Spleen (tissue), 7 donors: Measurements from ENCODE around the gene PTTG2.

ENCODE experiments used
- POLR2A ChIP-seq, 3 donors: fragments of 450-650 bp; IDR thresholded peaks; one replicate each; pipeline ENCODE4 v1.5.1; 2017; ENCODE audit warnings: antibody characterized with exemption in 3 of 3, mild to moderate bottlenecking in 1 of 3
- TF ChIP-seq, protein P1 (sequence below), 11 experiments: fragments of 200-600 bp in 7 of 11; fragments of 450-650 bp in 4 of 11; sonication (generic) in 4 of 11; IDR thresholded peaks in 8 of 11; conservative IDR thresholded peaks in 3 of 11; 1 replicate in 7 of 11; 2 replicates in 4 of 11; pipeline versions ENCODE4 v1.4.0 to v1.8.0; 2016 to 2021; ENCODE audit warnings: antibody characterized with exemption in 11 of 11, inconsistent platforms in 4 of 11, mild to moderate bottlenecking in 1 of 11
- donor health status: DM: no; HTN: no; CAD: no; lungs with moderate emphysema.
- donor health status: DM: no; HTN: no; CAD: no.
- donor health status: DM: no; HTN: no; CAD: no.

DNA sequence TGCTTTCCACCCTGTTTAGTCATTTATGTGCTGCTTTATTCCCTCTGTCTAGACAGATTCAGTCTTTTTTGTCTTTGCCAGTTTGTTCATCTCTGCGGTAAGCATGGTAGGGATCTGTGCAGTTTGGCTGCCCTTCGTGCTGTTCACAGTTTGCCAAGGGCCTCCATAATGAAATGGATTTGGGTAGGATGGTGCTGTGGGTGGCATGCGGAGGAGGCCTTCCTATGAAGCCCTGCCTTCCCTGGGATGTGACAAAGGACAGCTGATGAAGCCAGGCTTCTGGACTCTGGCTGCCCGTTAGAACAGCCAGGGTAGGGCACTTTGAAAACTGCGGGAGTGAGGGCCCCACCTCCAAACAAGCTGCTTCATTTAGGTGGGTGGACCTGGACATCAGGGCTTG lies 47.4 kb downstream of the PTTG2 start:
- TF ChIP-seq POLR2A (IDR thresholded peaks at IDR 0.05): no peak
- TF ChIP-seq, protein P1, sequence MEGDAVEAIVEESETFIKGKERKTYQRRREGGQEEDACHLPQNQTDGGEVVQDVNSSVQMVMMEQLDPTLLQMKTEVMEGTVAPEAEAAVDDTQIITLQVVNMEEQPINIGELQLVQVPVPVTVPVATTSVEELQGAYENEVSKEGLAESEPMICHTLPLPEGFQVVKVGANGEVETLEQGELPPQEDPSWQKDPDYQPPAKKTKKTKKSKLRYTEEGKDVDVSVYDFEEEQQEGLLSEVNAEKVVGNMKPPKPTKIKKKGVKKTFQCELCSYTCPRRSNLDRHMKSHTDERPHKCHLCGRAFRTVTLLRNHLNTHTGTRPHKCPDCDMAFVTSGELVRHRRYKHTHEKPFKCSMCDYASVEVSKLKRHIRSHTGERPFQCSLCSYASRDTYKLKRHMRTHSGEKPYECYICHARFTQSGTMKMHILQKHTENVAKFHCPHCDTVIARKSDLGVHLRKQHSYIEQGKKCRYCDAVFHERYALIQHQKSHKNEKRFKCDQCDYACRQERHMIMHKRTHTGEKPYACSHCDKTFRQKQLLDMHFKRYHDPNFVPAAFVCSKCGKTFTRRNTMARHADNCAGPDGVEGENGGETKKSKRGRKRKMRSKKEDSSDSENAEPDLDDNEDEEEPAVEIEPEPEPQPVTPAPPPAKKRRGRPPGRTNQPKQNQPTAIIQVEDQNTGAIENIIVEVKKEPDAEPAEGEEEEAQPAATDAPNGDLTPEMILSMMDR (IDR thresholded peaks at IDR 0.05 in 8 of 11, conservative IDR thresholded peaks at IDR 0.05 in 3 of 11): no peak
